D721Med (cell line): ENCODE measurements around the gene CNTNAP2.
A peak's percentile ranks its signal among the peaks of the same experiment; 100 is the strongest.

Experiments
- DNase-seq: peaks from one replicate; pipeline ENCODE4 v3.0.0; 2011; ENCODE audit warnings: low spot score; ENCODE audit not compliant: insufficient read length
- FAIRE-seq: peaks from 2 replicates; lab custom pipeline; 2011; peaks lifted over from hg19 to GRCh38; lab: Jason Lieb, UNC
- TF ChIP-seq, protein P1 (sequence below): IDR thresholded peaks from 2 replicates; pipeline ENCODE4 v1.5.1; 2012; ENCODE audit warnings: mild to moderate bottlenecking, control low read depth; ENCODE audit not compliant: insufficient read depth; ENCODE audit errors: missing control alignments

Gene CNTNAP2

GRCh38 chr7:148255333-148255732 is 2138.7 kb downstream of the CNTNAP2 start:
- DNase-seq, result no peak
- TF ChIP-seq, protein P1, sequence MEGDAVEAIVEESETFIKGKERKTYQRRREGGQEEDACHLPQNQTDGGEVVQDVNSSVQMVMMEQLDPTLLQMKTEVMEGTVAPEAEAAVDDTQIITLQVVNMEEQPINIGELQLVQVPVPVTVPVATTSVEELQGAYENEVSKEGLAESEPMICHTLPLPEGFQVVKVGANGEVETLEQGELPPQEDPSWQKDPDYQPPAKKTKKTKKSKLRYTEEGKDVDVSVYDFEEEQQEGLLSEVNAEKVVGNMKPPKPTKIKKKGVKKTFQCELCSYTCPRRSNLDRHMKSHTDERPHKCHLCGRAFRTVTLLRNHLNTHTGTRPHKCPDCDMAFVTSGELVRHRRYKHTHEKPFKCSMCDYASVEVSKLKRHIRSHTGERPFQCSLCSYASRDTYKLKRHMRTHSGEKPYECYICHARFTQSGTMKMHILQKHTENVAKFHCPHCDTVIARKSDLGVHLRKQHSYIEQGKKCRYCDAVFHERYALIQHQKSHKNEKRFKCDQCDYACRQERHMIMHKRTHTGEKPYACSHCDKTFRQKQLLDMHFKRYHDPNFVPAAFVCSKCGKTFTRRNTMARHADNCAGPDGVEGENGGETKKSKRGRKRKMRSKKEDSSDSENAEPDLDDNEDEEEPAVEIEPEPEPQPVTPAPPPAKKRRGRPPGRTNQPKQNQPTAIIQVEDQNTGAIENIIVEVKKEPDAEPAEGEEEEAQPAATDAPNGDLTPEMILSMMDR, result peak; percentile 12
- no peak for FAIRE-seq

GRCh38 chr7:148256433-148256832 is 2139.8 kb downstream of the CNTNAP2 start:
- FAIRE-seq (no peak), DNase-seq (no peak)
- TF ChIP-seq, protein P1, result no peak

GRCh38 chr7:148260599-148260998 is 2144.0 kb downstream of the CNTNAP2 start:
- FAIRE-seq (no peak), DNase-seq (no peak)
- TF ChIP-seq, protein P1, result no peak

DNA sequence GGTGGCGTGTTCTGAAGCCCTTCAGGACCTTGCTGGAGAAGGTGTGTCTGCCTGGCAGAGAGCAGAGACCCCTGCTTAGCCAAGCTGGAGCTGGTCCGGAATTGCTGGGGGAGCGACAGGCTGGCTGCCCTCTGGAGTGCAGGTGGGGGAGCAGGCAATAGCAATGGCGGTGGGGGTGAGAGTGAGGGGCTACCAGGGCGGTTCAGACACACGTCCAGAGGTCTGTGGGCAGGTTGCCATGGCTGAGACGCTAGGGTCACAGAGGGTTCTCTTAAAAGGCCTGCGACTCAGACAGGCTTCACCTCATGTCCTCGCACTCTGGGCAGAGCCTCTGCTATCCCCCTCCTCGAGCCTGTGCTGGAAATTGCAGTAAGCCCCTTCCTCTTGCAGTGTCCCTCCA is 2144.9 kb downstream of the CNTNAP2 start:
- no peak for FAIRE-seq
- no peak for DNase-seq
- TF ChIP-seq, protein P1, result no peak

DNA sequence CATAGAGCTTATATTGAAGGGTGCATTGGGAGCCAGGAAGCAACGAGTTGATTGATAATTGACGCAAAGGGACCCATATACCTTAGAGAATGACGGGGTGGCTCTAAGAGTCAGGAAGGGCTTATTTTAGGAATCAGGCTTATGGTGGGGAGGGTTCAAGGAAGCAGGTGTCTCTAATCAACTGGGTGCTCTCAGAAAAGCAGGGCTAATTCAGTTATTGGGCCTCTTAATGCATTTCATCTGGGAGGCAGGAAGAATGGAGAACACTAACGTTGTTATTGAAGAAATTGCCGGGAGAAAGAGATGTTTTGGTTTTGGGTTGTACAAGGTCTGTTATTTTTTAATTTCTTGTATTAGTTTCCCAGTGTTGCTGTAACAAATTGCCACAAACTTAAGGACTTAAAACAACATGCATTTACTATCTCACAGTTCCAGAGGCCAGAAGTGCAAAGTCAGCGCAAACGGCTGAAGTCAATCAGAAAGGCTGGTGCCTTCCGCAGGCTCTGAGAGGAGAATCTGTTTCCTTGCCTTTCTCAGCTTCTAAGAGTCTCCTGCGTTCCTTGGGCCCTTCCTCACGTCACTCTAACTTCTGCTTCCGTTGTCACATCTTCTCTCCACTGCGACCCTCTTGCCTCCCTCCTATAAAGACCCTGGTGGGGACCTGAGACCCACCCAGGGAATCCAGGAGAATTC is 2145.5 kb downstream of the CNTNAP2 start:
- FAIRE-seq (no peak), DNase-seq (no peak)
- TF ChIP-seq, protein P1, result no peak

DNA sequence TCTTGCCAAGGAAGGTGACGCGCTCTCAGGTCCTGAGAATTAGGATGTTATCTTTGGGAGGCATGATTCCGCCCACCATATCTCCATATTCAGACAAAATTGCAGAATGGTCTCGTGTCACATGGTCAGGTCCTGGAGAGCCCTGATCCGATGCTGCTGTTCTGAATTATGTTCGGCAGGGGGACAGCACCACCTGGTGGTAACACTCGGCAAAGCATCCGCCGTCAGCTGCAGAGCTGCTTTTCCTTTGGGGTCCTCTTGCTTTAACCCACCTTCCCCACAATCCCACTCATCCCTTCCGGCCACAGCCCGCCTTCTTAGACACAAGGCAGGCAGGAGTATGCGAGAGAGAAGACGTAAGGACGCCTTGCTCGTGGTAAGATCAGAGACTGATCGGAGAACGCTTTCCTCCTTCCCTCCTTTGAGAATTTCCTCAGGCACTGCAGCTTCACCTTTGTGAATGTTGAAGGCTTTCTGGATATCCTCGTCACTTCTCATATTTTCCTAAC is 2146.2 kb downstream of the CNTNAP2 start:
- FAIRE-seq, result peak; percentile 64
- TF ChIP-seq, protein P1, result peak; percentile 87
- peak; percentile 32 for DNase-seq

- DNase-seq, result peak; percentile 42
- TF ChIP-seq, protein P1, result peak; percentile 81
- no peak for FAIRE-seq
These were observed 2148.4 kb downstream of the CNTNAP2 start for GRCh38 chr7:148264933-148265557.
